Transverse colon (tissue), 4 donors: ENCODE measurements around the gene TNFRSF25. TPM values are rescaled to one million over a fixed set of nuclear protein-coding genes. Genes with fewer than 3 reads are reported as not detected.
A peak's percentile ranks its signal among the peaks of the same experiment; 100 is the strongest.

Experiments used
- DNase-seq: peaks from one replicate; pipeline ENCODE4 v3.0.0-alpha.2; 2019
- H3K27ac ChIP-seq, 4 donors: fragments of 200-600 bp; sonication (generic); 2 replicates each; pipeline ENCODE4 v1.5.1; 2016 to 2018; ENCODE audit warnings: inconsistent platforms in 4 of 4
- H3K27me3 ChIP-seq: fragments of 200-600 bp; sonication (generic); 2 replicates; pipeline ENCODE4 v1.5.1; 2017; ENCODE audit warnings: inconsistent platforms
- H3K36me3 ChIP-seq, 4 donors: fragments of 200-600 bp; sonication (generic); 2 replicates each; pipeline ENCODE4 v1.5.1; 2017 to 2019; ENCODE audit warnings: inconsistent platforms in 4 of 4
- H3K4me1 ChIP-seq, 4 donors: fragments of 200-600 bp; sonication (generic); 2 replicates each; pipeline ENCODE4 v1.5.1; 2017 to 2020; ENCODE audit warnings: inconsistent platforms in 4 of 4
- H3K4me3 ChIP-seq, 4 donors: fragments of 200-600 bp; sonication (generic); 1 replicate in 1 of 4; 2 replicates in 3 of 4; pipeline versions ENCODE4 v1.5.1 to v1.6.1; 2017 to 2019; ENCODE audit warnings: inconsistent platforms in 4 of 4
- H3K9me3 ChIP-seq, 2 donors: fragments of 200-600 bp; sonication (generic); 2 replicates each; pipeline ENCODE4 v1.5.1; 2017 to 2019; ENCODE audit warnings: inconsistent platforms in 2 of 2
- EP300 ChIP-seq: sonication (generic); formaldehyde crosslinking; IDR thresholded peaks from one replicate; pipeline ENCODE4 v1.6.1; 2017; ENCODE audit warnings: antibody characterized with exemption, low read depth
- POLR2A ChIP-seq: fragments of 450-650 bp; IDR thresholded peaks from one replicate; pipeline ENCODE4 v1.6.1; 2016; ENCODE audit warnings: antibody characterized with exemption, mild to moderate bottlenecking, moderate library complexity
- POLR2AphosphoS5 ChIP-seq, 3 donors: sonication (generic); formaldehyde crosslinking; IDR thresholded peaks; one replicate each; pipeline ENCODE4 v1.6.1; 2016; ENCODE audit warnings: antibody characterized with exemption in 3 of 3
- WGBS, 2 donors: methylation state at CpG; one replicate each; pipeline ENCODE4 v1.1.5; 2018; ENCODE audit warnings: low coverage in 1 of 2; 5-methylcytosine and 5-hydroxymethylcytosine counted together
- in situ Hi-C, 4 donors: fragments of 200-750 bp; cut with MboI; loops; one replicate each; pipeline versions ENCODE4 v1.15.0 to v1.15.1; 2017; ENCODE audit warnings: low sequenced_read_pairs in 3 of 4, low pct_ligation_motif_present in 1 of 4, low pct_unique_long_range_greater_than_20kb in 1 of 4
- intact Hi-C: fragments of 100-400 bp; cut with DNase I; formaldehyde crosslinking; loops from one replicate; pipeline ENCODE4 v1.15.1; 2023; ENCODE audit warnings: low total_unique reads
- total RNA-seq, 4 donors: library from RNA; depleted of rRNA; stranded (reverse); fragments of >200 nt; gene quantifications; one replicate each; pipeline ENCODE4 v1.1.0, GENCODE V29; 2016
- TF ChIP-seq, protein P1 (sequence below), 5 experiments: fragments of 200-600 bp in 3 of 5; fragments of 450-650 bp in 2 of 5; sonication (generic) in 3 of 5; IDR thresholded peaks; 1 replicate in 2 of 5; 2 replicates in 3 of 5; pipeline ENCODE4 v1.5.1; 2016 to 2017; ENCODE audit warnings: antibody characterized with exemption in 5 of 5, inconsistent platforms in 3 of 5, mild to moderate bottlenecking in 2 of 5, moderate library complexity in 1 of 5

Gene TNFRSF25
- total RNA-seq, 4 donors from 2014 or later = 38.9 to 55.3 (median 45.0) TPM

DNA sequence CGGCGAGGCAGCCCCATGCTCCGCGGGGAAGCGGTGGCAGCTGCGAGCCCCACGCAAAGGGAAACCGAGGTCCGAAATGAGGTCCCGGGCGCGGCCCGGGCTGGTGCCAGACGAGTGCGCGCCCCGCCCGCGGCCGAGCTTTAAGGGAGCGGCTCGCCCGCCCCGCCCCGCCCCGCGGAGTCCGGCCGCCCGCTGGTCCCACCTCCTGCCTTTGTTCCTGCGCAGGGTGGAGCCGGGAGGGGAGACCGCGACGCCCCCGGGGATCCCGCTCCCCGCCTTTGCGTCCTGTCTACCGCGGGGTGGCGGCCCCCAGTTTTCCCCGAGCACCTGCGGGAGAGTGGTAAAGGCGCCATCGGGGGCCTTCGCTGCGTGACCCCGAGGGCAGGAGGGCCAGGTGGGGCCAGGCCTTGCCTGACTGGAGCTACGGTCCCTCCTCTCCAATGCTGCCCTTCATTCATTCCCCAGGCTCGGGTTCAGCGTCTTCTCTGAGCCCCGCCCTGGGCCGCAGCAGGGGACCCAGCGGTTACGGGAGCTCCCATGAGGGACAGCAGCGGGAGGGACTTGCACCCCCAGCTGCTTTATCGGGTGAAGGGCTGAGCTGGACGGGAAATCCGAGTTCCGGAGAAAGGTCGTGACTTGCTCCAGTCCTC lies 46.0 kb downstream of the TNFRSF25 start, which contains the start of gene HES2:
Gene HES2, minus strand, starts transcription at position 116 of the 650 bp plus-strand sequence. Its CDS starts 99 bp downstream, at position 17.
- in situ Hi-C loops (loop anchor here in 1 of 4 donors (25.0 kb wide), 1 partner anchor 183 kb away; the partner anchor contains the start of genes HES3 and ICMT), intact Hi-C loops (loop anchor here (5.0 kb wide), 1 partner anchor 648 kb away; no protein-coding TSS in a partner anchor)
- H3K4me1 ChIP-seq = peaks cover 17 to 58% (median 55%) of the 10 kb centered on the region in 4 donors
- peak; percentile 58 for TF ChIP-seq POLR2A
- TF ChIP-seq, protein P1, sequence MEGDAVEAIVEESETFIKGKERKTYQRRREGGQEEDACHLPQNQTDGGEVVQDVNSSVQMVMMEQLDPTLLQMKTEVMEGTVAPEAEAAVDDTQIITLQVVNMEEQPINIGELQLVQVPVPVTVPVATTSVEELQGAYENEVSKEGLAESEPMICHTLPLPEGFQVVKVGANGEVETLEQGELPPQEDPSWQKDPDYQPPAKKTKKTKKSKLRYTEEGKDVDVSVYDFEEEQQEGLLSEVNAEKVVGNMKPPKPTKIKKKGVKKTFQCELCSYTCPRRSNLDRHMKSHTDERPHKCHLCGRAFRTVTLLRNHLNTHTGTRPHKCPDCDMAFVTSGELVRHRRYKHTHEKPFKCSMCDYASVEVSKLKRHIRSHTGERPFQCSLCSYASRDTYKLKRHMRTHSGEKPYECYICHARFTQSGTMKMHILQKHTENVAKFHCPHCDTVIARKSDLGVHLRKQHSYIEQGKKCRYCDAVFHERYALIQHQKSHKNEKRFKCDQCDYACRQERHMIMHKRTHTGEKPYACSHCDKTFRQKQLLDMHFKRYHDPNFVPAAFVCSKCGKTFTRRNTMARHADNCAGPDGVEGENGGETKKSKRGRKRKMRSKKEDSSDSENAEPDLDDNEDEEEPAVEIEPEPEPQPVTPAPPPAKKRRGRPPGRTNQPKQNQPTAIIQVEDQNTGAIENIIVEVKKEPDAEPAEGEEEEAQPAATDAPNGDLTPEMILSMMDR (IDR thresholded peaks at IDR 0.05) = no peak
- peak in 2 of 3 donors; percentile 49 to 58 for TF ChIP-seq POLR2AphosphoS5 (IDR thresholded peaks at IDR 0.05)
- 2% methylated on average over 33 of the region's 62 CpGs; no CpG with 5 or more reads in 1 of the 2 donors for WGBS, 2 donors
- peak; percentile 80 for DNase-seq
- H3K27ac ChIP-seq = peak within 1 kb of the TSS; percentile 63 to 84 (median 76)
- H3K9me3 ChIP-seq = no peaks in the 10 kb centered on the region
- peaks cover 91% of the 10 kb centered on the region for H3K27me3 ChIP-seq
- H3K4me3 ChIP-seq = peak within 1 kb of the TSS; percentile 19 to 56 (median 41)
- H3K36me3 ChIP-seq = no peaks in the 10 kb centered on the region

DNA sequence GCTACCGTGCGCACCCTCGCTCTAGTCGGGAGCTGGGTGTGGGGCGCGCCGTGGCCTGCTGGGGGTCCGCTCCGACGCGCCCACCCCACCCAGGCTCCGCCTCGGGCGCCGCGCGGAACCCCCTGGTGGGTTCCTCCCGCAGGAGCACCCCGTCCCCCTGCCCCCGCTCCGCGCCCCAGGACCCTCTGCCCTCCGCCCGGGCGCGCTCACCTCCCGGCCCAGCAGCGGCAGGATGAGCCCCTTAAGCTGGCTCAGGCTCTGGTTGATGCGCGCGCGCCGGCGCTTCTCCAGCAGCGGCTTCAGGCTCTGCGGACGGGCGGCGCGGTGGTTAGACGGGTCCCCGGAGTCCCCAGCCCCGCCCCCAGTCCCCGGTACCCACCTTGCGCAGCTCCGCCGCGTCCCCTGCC lies 46.6 kb downstream of the TNFRSF25 start:
- DNase-seq = no peak
- intact Hi-C loops = loop anchor here (5.0 kb wide), 1 partner anchor 647 kb away; no protein-coding TSS in a partner anchor
- WGBS, 2 donors = 3% methylated on average over 27 of the region's 48 CpGs; no CpG with 5 or more reads in 1 of the 2 donors
- H3K27ac ChIP-seq = peak overlapping the region; percentile 63 to 84 (median 76)
- no peaks in the 10 kb centered on the region for H3K9me3 ChIP-seq
- TF ChIP-seq, protein P1 (IDR thresholded peaks at IDR 0.05) = no peak
- TF ChIP-seq EP300 (no peak), POLR2A (no peak), POLR2AphosphoS5 (IDR thresholded peaks at IDR 0.05) (no peak)
- peak overlapping the region; percentile 19 to 56 (median 41) for H3K4me3 ChIP-seq
- peaks cover 22 to 60% (median 56%) of the 10 kb centered on the region in 4 donors for H3K4me1 ChIP-seq
- in situ Hi-C loops = loop anchor here in 1 of 4 donors (25.0 kb wide), 1 partner anchor 182 kb away; the partner anchor contains the start of genes HES3 and ICMT
- peaks cover 91% of the 10 kb centered on the region for H3K27me3 ChIP-seq
- H3K36me3 ChIP-seq = no peaks in the 10 kb centered on the region

DNA sequence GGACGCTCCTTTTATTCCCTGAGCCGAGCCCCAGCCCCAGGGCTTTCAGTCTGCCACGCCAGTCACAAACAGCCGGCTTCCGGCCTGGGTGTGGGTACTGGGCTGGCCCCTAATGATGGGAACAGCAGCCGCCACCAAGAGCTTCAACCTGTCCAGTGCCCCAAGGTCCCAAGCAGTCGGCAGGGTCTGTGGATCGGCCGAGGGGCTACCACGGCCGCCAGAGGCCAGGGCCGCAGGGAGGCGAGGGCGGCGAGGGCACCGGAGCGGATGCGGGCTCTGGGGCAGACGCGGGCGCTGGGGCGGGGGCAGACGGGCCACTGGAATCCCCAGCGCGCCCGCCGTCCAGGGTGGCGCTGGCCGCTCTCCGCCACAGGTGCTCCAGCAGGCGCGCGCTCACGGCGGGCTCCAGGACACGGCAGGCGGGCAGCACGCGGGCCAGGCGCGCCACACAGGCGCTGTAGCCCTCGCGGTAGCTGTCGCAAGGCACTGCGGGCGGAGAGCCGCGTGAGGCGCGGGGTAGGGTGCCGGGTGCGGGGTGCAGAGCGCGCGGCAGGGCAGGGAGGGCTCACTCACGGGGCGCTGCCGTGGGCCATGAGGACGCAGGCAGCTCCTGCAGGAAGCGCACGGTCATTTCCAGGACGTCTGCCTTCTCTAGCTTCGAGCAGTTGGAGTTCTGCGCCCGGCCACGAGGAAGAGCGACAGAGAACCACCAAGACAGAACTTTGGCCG lies 47.1 kb downstream of the TNFRSF25 start:
- in situ Hi-C loops = loop anchor here in 1 of 4 donors (25.0 kb wide), 1 partner anchor 182 kb away; the partner anchor contains the start of genes HES3 and ICMT
- peaks cover 18 to 59% (median 56%) of the 10 kb centered on the region in 4 donors for H3K4me1 ChIP-seq
- no peaks in the 10 kb centered on the region for H3K9me3 ChIP-seq
- peaks cover 91% of the 10 kb centered on the region for H3K27me3 ChIP-seq
- intact Hi-C loops = loop anchor here (5.0 kb wide), 1 partner anchor 647 kb away; no protein-coding TSS in a partner anchor
- TF ChIP-seq EP300 (no peak), POLR2AphosphoS5 (IDR thresholded peaks at IDR 0.05) (no peak), POLR2A (no peak)
- TF ChIP-seq, protein P1 (IDR thresholded peaks at IDR 0.05) = no peak
- no peaks in the 10 kb centered on the region for H3K36me3 ChIP-seq
- H3K27ac ChIP-seq = peak overlapping the region; percentile 63 to 84 (median 76)
- H3K4me3 ChIP-seq = peak overlapping the region in 3 of 4 donors; percentile 31 to 56 (median 51)
- DNase-seq = peak; percentile 44
- WGBS, 2 donors = 21% methylated on average over 39 of the region's 69 CpGs; no CpG with 5 or more reads in 1 of the 2 donors
